Vagina (tissue), 2 donors: Measurements from ENCODE around the gene REV1. TPM values are rescaled to one million over a fixed set of nuclear protein-coding genes. Genes with fewer than 3 reads are reported as not detected.

Experiments used
- DNase-seq, 2 donors: peaks; one replicate each; pipeline ENCODE4 v3.0.0-alpha.2; 2017; ENCODE audit errors: extremely low spot score in 2 of 2
- H3K27ac ChIP-seq: fragments of 200-600 bp; sonication (generic); one replicate; pipeline ENCODE4 v1.5.1; 2019
- H3K27me3 ChIP-seq: fragments of 200-600 bp; sonication (generic); one replicate; pipeline ENCODE4 v1.5.1; 2019
- H3K36me3 ChIP-seq, 2 donors: fragments of 200-600 bp; sonication (generic); one replicate each; pipeline ENCODE4 v1.5.1; 2017 to 2019
- H3K4me1 ChIP-seq: fragments of 200-600 bp; sonication (generic); one replicate; pipeline ENCODE4 v1.5.1; 2019
- H3K4me3 ChIP-seq, 2 donors: fragments of 200-600 bp; sonication (generic); 1 replicate in 1 of 2; 2 replicates in 1 of 2; pipeline ENCODE4 v1.5.1; 2016 to 2019
- H3K9me3 ChIP-seq: fragments of 200-600 bp; sonication (generic); one replicate; pipeline ENCODE4 v1.5.1; 2019
- POLR2A ChIP-seq, 2 donors: fragments of 450-650 bp; IDR thresholded peaks; one replicate each; pipeline ENCODE4 v1.6.1; 2017; ENCODE audit warnings: antibody characterized with exemption in 2 of 2, mild to moderate bottlenecking in 2 of 2, moderate library complexity in 2 of 2
- POLR2AphosphoS5 ChIP-seq, 2 donors: sonication (generic); formaldehyde crosslinking; IDR thresholded peaks; one replicate each; pipeline ENCODE4 v1.9.0; 2017; ENCODE audit warnings: antibody characterized with exemption in 2 of 2, mild to moderate bottlenecking in 2 of 2, low read depth in 1 of 2; ENCODE audit not compliant: insufficient read depth in 1 of 2
- intact Hi-C: fragments of 100-400 bp; cut with DNase I; formaldehyde crosslinking; loops from one replicate; pipeline ENCODE4 v1.15.1; 2023
- total RNA-seq: library from RNA; depleted of rRNA; stranded (reverse); fragments of >200 nt; gene quantifications from one replicate; pipeline ENCODE4 v1.2.3, GENCODE V29; 2016
- TF ChIP-seq, protein P1 (sequence below), 3 experiments: fragments of 450-650 bp in 2 of 3; fragments of 200-600 bp in 1 of 3; sonication (generic) in 1 of 3; IDR thresholded peaks; one replicate each; pipeline ENCODE4 v1.5.1; 2017 to 2019; ENCODE audit warnings: antibody characterized with exemption in 3 of 3, mild to moderate bottlenecking in 2 of 3, moderate library complexity in 2 of 3

The REV1 gene
- total RNA-seq, 1 donor from 2014 or later, result 102 TPM

DNA sequence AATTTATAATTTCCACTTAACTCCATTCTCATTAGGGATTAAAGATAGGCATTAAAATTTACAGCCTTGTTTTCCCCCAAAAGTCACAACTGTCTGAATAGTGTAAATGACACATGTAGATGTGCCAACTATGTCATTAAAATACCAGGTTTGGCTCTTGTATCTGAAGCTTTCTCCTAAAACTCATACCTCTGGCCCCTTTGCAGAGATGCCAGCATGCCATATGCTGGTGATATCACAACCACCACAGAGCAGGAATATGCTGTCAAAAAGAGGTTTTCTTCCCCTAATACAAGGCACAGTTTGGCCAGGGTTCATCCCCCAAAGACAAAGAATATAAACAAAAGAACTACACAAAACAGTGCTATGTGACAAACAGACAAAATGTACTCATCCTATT is 65.4 kb downstream of the REV1 start:
- no peak for DNase-seq
- peaks cover 0 to 44% of the 10 kb centered on the region in 2 donors for H3K36me3 ChIP-seq
- H3K9me3 ChIP-seq, result no peaks in the 10 kb centered on the region
- no peak overlapping the region for H3K4me3 ChIP-seq
- H3K27ac ChIP-seq, result no peak overlapping the region
- no peak for TF ChIP-seq POLR2A (IDR thresholded peaks at IDR 0.05)
- no peak for TF ChIP-seq POLR2AphosphoS5 (IDR thresholded peaks at IDR 0.05; ENCODE audit: insufficient read depth in 1 of 2, low read depth in 1 of 2)
- TF ChIP-seq, protein P1, sequence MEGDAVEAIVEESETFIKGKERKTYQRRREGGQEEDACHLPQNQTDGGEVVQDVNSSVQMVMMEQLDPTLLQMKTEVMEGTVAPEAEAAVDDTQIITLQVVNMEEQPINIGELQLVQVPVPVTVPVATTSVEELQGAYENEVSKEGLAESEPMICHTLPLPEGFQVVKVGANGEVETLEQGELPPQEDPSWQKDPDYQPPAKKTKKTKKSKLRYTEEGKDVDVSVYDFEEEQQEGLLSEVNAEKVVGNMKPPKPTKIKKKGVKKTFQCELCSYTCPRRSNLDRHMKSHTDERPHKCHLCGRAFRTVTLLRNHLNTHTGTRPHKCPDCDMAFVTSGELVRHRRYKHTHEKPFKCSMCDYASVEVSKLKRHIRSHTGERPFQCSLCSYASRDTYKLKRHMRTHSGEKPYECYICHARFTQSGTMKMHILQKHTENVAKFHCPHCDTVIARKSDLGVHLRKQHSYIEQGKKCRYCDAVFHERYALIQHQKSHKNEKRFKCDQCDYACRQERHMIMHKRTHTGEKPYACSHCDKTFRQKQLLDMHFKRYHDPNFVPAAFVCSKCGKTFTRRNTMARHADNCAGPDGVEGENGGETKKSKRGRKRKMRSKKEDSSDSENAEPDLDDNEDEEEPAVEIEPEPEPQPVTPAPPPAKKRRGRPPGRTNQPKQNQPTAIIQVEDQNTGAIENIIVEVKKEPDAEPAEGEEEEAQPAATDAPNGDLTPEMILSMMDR (IDR thresholded peaks at IDR 0.05), result no peak
- H3K4me1 ChIP-seq, result no peaks in the 10 kb centered on the region
- H3K27me3 ChIP-seq, result no peaks in the 10 kb centered on the region
- intact Hi-C loops, result no loop called here

DNA sequence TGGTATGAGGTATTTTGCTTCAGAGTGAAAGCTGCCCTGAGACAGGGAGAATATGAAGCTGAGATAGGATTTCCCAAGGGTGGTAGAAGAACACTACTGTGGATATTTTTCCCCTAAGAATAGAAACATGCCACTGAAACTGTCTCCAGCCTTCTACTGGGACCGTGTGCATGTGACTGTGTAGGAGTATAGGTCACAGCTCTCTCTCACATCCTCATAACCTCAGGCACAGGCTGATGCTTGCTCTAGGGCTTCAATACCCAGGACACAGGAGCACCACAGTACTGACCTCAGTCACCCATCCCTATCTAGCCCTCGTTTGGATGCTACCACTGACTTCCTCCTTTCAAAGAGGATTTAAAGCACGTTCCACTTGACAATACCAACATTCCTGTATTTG is 67.2 kb downstream of the REV1 start:
- Histone ChIP-seq H3K27me3 (no peaks in the 10 kb centered on the region), H3K4me3 (no peak overlapping the region), H3K4me1 (no peaks in the 10 kb centered on the region), H3K9me3 (no peaks in the 10 kb centered on the region), H3K27ac (no peak overlapping the region), H3K36me3 (peaks cover 0 to 53% of the 10 kb centered on the region in 2 donors)
- TF ChIP-seq POLR2AphosphoS5 (IDR thresholded peaks at IDR 0.05; ENCODE audit: insufficient read depth in 1 of 2, low read depth in 1 of 2) (no peak), POLR2A (IDR thresholded peaks at IDR 0.05) (no peak)
- TF ChIP-seq, protein P1 (IDR thresholded peaks at IDR 0.05), result no peak
- intact Hi-C loops, result no loop called here
- DNase-seq, result no peak

DNA sequence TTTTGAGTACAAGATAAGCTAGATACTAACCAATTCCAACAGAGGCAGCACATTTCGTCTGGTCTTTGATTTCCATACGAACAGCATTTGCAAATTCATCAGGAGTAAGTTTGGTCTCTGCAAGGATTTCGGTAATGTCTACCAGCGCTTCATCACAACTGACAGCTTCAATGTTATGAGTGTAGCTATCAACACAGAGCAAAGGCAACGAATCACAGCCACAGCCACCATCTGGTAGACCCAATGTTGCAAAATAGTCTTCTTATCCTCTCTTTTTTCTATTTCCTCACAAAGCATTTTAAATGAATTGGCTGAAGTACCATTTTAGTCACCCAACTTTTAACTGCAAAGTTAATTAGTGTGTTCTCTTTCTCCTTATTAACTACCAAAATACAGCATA is 68.3 kb downstream of the REV1 start:
- Histone ChIP-seq H3K36me3 (peaks cover 0 to 60% of the 10 kb centered on the region in 2 donors), H3K27ac (no peak overlapping the region), H3K4me3 (no peak overlapping the region), H3K9me3 (no peaks in the 10 kb centered on the region), H3K4me1 (no peaks in the 10 kb centered on the region), H3K27me3 (no peaks in the 10 kb centered on the region)
- no peak for DNase-seq
- intact Hi-C loops, result no loop called here
- no peak for TF ChIP-seq POLR2AphosphoS5 (IDR thresholded peaks at IDR 0.05; ENCODE audit: insufficient read depth in 1 of 2, low read depth in 1 of 2)
- TF ChIP-seq POLR2A (IDR thresholded peaks at IDR 0.05), result no peak
- TF ChIP-seq, protein P1 (IDR thresholded peaks at IDR 0.05), result no peak

DNA sequence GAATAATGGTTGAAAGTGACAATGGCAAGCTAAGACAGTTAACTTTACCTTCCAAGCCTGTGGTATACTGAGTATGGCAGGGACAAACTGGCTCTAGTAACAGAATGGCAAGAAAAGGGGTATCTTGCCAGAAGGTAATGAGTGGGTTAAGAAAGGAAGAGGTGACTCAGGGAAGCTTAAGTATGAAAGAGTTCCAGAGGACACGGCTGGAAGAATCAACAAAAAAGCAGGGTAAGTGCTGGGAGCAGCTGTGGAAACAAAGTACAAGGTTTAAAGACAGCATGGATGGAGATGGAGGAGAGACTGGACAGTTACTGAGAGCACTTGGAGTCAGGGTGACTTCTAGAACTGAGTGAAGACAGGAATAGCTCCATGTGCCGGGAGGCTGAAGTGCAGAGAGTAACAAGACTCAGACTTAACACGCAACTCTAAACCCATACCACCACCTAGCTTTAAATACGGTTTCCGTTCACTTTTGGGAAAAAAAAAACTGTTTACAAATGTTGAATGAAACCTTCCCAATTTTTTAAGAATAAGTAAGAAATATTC is 69.0 kb downstream of the REV1 start:
- Histone ChIP-seq H3K4me3 (no peak overlapping the region), H3K27ac (no peak overlapping the region), H3K9me3 (no peaks in the 10 kb centered on the region), H3K27me3 (no peaks in the 10 kb centered on the region), H3K4me1 (no peaks in the 10 kb centered on the region), H3K36me3 (peaks cover 0 to 60% of the 10 kb centered on the region in 2 donors)
- DNase-seq, result no peak
- intact Hi-C loops, result no loop called here
- TF ChIP-seq POLR2AphosphoS5 (IDR thresholded peaks at IDR 0.05; ENCODE audit: insufficient read depth in 1 of 2, low read depth in 1 of 2), result no peak
- TF ChIP-seq, protein P1 (IDR thresholded peaks at IDR 0.05), result no peak
- TF ChIP-seq POLR2A (IDR thresholded peaks at IDR 0.05), result no peak

DNA sequence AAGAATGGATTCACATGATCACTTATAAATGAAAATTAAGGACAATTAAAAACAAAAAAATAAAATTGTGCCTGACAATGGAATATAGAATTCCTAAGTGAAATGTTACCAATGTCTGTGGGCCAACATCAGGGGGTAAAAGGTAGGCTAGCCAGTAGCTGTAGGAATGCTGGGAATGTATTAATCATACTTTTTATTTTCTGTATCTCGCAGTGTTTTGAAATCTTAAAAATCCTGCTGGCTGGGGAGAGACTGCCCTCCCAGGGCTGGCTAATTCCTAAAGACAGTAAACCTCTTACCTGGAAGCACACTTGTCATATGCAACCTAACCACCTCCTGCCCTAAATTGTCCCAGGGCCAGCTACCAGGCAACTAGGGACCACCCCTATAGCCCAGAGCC is 69.8 kb downstream of the REV1 start:
- intact Hi-C loops, result no loop called here
- TF ChIP-seq, protein P1 (IDR thresholded peaks at IDR 0.05), result no peak
- TF ChIP-seq POLR2A (IDR thresholded peaks at IDR 0.05), result no peak
- no peak for TF ChIP-seq POLR2AphosphoS5 (IDR thresholded peaks at IDR 0.05; ENCODE audit: insufficient read depth in 1 of 2, low read depth in 1 of 2)
- no peaks in the 10 kb centered on the region for H3K27me3 ChIP-seq
- no peaks in the 10 kb centered on the region for H3K4me1 ChIP-seq
- H3K27ac ChIP-seq, result no peak overlapping the region
- H3K36me3 ChIP-seq, result peaks cover 0 to 66% of the 10 kb centered on the region in 2 donors
- no peaks in the 10 kb centered on the region for H3K9me3 ChIP-seq
- no peak for DNase-seq
- H3K4me3 ChIP-seq, result no peak overlapping the region
